K562 (cell line): Measurements from ENCODE around the gene SND1. TPM values are rescaled to one million over a fixed set of nuclear protein-coding genes. Genes with fewer than 3 reads are reported as not detected.

Experiments
- ARID3A ChIP-seq: IDR thresholded peaks from 2 replicates; pipeline ENCODE4 v1.6.1; 2012; ENCODE audit warnings: low read depth, low read length, improper control_type of control experiment, borderline replicate concordance
- CTCFL ChIP-seq: IDR thresholded peaks from 2 replicates; pipeline ENCODE4 v1.6.1; 2011; ENCODE audit warnings: borderline replicate concordance, low read depth, mild to moderate bottlenecking, moderate library complexity, low read length; ENCODE audit not compliant: insufficient read depth, poor library complexity, severe bottlenecking
- ELK3 ChIP-seq: fragments of 450-650 bp; formaldehyde crosslinking; IDR thresholded peaks from 2 replicates; pipeline ENCODE4 v1.4.0; 2020; ENCODE audit warnings: mild to moderate bottlenecking
- GTF2E2 ChIP-seq: fragments of 200-800 bp; sonication (Bioruptor generic); IDR thresholded peaks from 2 replicates; pipeline ENCODE4 v1.6.1; 2016; ENCODE audit warnings: missing genetic modification characterization, missing compliant biosample characterization
- HDAC1 ChIP-seq, 2 experiments: fragments of 450-650 bp; IDR thresholded peaks; 2 replicates each; pipeline ENCODE4 v1.6.1; 2016 to 2017; ENCODE audit warnings: inconsistent platforms in 1 of 2, mild to moderate bottlenecking in 1 of 2, moderate library complexity in 1 of 2
- POLR2A ChIP-seq: fragments of 450-650 bp; conservative IDR thresholded peaks from 2 replicates; pipeline ENCODE4 v1.6.1; 2016
- SETDB1 ChIP-seq: IDR thresholded peaks from one replicate; pipeline ENCODE4 v1.6.1; 2012; ENCODE audit warnings: low read length, control low read depth, inconsistent platforms
- TAF1 ChIP-seq: IDR thresholded peaks from 2 replicates; pipeline ENCODE4 v1.6.1; 2011; ENCODE audit warnings: mild to moderate bottlenecking, low read length, moderate library complexity; ENCODE audit not compliant: insufficient read depth, control insufficient read depth, severe bottlenecking; ENCODE audit errors: extremely low read depth
- ZNF197 ChIP-seq: fragments of 200-800 bp; sonication (Bioruptor generic); IDR thresholded peaks from 2 replicates; pipeline ENCODE4 v1.6.1; 2016; ENCODE audit warnings: low read depth, missing genetic modification characterization, missing compliant biosample characterization
- ZNF280A ChIP-seq: fragments of 450-650 bp; IDR thresholded peaks from 2 replicates; pipeline ENCODE4 v1.6.1; 2018; ENCODE audit warnings: mild to moderate bottlenecking, low read depth; ENCODE audit not compliant: partially characterized antibody
- ZNF311 ChIP-seq: fragments of 250-450 bp; sonication (Bioruptor Pico); IDR thresholded peaks from 2 replicates; pipeline ENCODE4 v1.4.0; 2020; ENCODE audit warnings: mild to moderate bottlenecking, moderate library complexity
- ZNF398 ChIP-seq: fragments of 250-450 bp; sonication (Bioruptor Pico); IDR thresholded peaks from 2 replicates; pipeline ENCODE4 v1.8.0; 2021; ENCODE audit warnings: moderate library complexity, mild to moderate bottlenecking, inconsistent platforms
- ZNF518B ChIP-seq: fragments of 250-450 bp; sonication (Bioruptor Pico); IDR thresholded peaks from 2 replicates; pipeline ENCODE4 v1.5.0; 2021; ENCODE audit warnings: mild to moderate bottlenecking, moderate library complexity
- ZNF699 ChIP-seq: fragments of 250-450 bp; sonication (Bioruptor Pico); IDR thresholded peaks from 2 replicates; pipeline ENCODE4 v1.8.0; 2021; ENCODE audit warnings: mild to moderate bottlenecking, moderate library complexity; ENCODE audit not compliant: insufficient replicate concordance
- polyA plus RNA-seq, 8 experiments: library from polyadenylated mRNA; depleted of rRNA in 4 of 8; stranded (reverse) in 5 of 8; unstranded in 3 of 8; fragments of >200 nt; fragmentation: Nextera tagmentation in 2 of 8; fragmentation: Illumina TruSeq in 1 of 8; extraction: Ambion mirVana in 2 of 8; extraction: Trizol in 1 of 8; gene quantifications; 2 replicates each; pipeline versions ENCODE4 v1.2.1 to v1.2.3, GENCODE V29; 2011 to 2014; ENCODE audit warnings: inconsistent platforms in 1 of 8, missing spikeins in 1 of 8
- total RNA-seq, 7 experiments: library from RNA; depleted of rRNA in 6 of 7; stranded (reverse); fragments of >200 nt in 6 of 7; fragmentation: Illumina TruSeq in 2 of 7; extraction: Trizol in 2 of 7; gene quantifications; 2 replicates each; pipeline versions ENCODE4 v1.2.1 to v1.2.3, GENCODE V29; 2011 to 2021; ENCODE audit warnings: low replicate concordance in 1 of 7

Gene SND1
- total and polyA plus RNA-seq, 9 of the 15 experiments (the other 6 are each of a cell fraction or from before 2014, with no cell fraction given) = 46.5 to 307 (median 191) TPM

- TF ChIP-seq ZNF518B (CRISPR knock-in tag) (no peak), POLR2A (no peak), ZNF280A (no peak), ZNF398 (CRISPR knock-in tag) (no peak), GTF2E2 (tag) (no peak), ZNF699 (CRISPR knock-in tag) (no peak), TAF1 (no peak), ELK3 (CRISPR knock-in tag) (no peak), ARID3A (peak; percentile 86; the same call in 1 of the 2 replicates), ZNF311 (no peak), SETDB1 (no peak), CTCFL (no peak), ZNF197 (no peak), HDAC1 (IDR thresholded peaks at IDR 0.05) (no peak)
Measured at GRCh38 chr7:127838816-127839415, 186.9 kb downstream of the SND1 start (continued).
